Stimulated activated CD8-positive, alpha-beta memory T cell treated with anti-CD3 and anti-CD28 coated beads, Interleukin-7, amount 100 ng/mL, for 48 hours (primary cell): ENCODE data around the gene RNF213.

Experiments
- DNase-seq, 2 donors: peaks; one replicate each; pipeline ENCODE4 v3.0.0-alpha.2; 2020; ENCODE audit warnings: low read depth in 1 of 2; ENCODE audit errors: extremely low read depth in 1 of 2

Gene RNF213

GRCh38 chr17:80427366-80428282, 167.0 kb downstream of the RNF213 start:
- DNase-seq = no peak

GRCh38 chr17:80428363-80428762, 167.7 kb downstream of the RNF213 start:
- no peak for DNase-seq

GRCh38 chr17:80428796-80429195, 168.1 kb downstream of the RNF213 start:
- DNase-seq = no peak

GRCh38 chr17:80429356-80430275, 169.0 kb downstream of the RNF213 start:
- DNase-seq = no peak

GRCh38 chr17:80430446-80431245, 170.0 kb downstream of the RNF213 start:
- DNase-seq = no peak

- DNase-seq = no peak
Measured at GRCh38 chr17:80431246-80432195, 170.9 kb downstream of the RNF213 start.

GRCh38 chr17:80432350-80432955, 171.8 kb downstream of the RNF213 start:
- no peak for DNase-seq

- DNase-seq = no peak
Measured at GRCh38 chr17:80432961-80433550, 172.4 kb downstream of the RNF213 start.

- DNase-seq = no peak
Measured at GRCh38 chr17:80433916-80434666, 173.4 kb downstream of the RNF213 start.

GRCh38 chr17:80437532-80437931, 176.9 kb downstream of the RNF213 start:
- DNase-seq = no peak

GRCh38 chr17:80438806-80439205, 178.2 kb downstream of the RNF213 start:
- DNase-seq = no peak

- DNase-seq = no peak
Measured at GRCh38 chr17:80439499-80439898, 178.8 kb downstream of the RNF213 start.

GRCh38 chr17:80441133-80441578, 180.5 kb downstream of the RNF213 start:
- DNase-seq = no peak

- no peak for DNase-seq
Measured at GRCh38 chr17:80441598-80442322, 181.1 kb downstream of the RNF213 start.

GRCh38 chr17:80442323-80442659, 181.6 kb downstream of the RNF213 start:
- DNase-seq = no peak

GRCh38 chr17:80442764-80443163, 182.1 kb downstream of the RNF213 start:
- no peak for DNase-seq

- no peak for DNase-seq
Measured at GRCh38 chr17:80443498-80443897, 182.8 kb downstream of the RNF213 start.
